Calu3 (cell line): ENCODE data around the gene ZNF101. TPM values are rescaled to one million over a fixed set of nuclear protein-coding genes. Genes with fewer than 3 reads are reported as not detected.
A peak's percentile ranks its signal among the peaks of the same experiment; 100 is the strongest.
"Not testable (repeated sequence)": the region's sequence is repeated elsewhere in the genome, so short reads cannot be mapped to it uniquely, and the experiment has no call there.

Experiments used
- BruUV-seq: library from RNA; stranded (reverse); fragments of 400-500 nt; replicated peaks from 2 replicates; lab custom pipeline; 2021; lab: Mats Ljungman, UMichigan
- CTCF ChIA-PET: fragments of 300-600 bp; sonication (Branson Sonifier 250); formaldehyde crosslinking; loops from one replicate; lab custom pipeline; 2022; ENCODE audit warnings: antibody characterized with exemption; lab: Charles Lee
- DNase-seq: peaks from one replicate; pipeline ENCODE4 v3.0.0; 2022
- H3K27ac Mint-ChIP-seq: one replicate; pipeline ENCODE4 v1.8.0; 2022; ENCODE audit warnings: mixed read lengths; ENCODE audit not compliant: unreplicated experiment
- H3K27me3 Mint-ChIP-seq: one replicate; pipeline ENCODE4 v1.8.0; 2022; ENCODE audit warnings: mixed read lengths; ENCODE audit not compliant: unreplicated experiment
- H3K36me3 Mint-ChIP-seq: one replicate; pipeline ENCODE4 v1.8.0; 2022; ENCODE audit warnings: mild to moderate bottlenecking, moderate library complexity, mixed read lengths; ENCODE audit not compliant: insufficient read depth, unreplicated experiment
- H3K4me1 Mint-ChIP-seq: one replicate; pipeline ENCODE4 v1.8.0; 2022; ENCODE audit warnings: mild to moderate bottlenecking, low read depth, mixed read lengths; ENCODE audit not compliant: unreplicated experiment
- H3K4me3 Mint-ChIP-seq: one replicate; pipeline ENCODE4 v1.8.0; 2022; ENCODE audit warnings: mild to moderate bottlenecking, low read depth, moderate library complexity, mixed read lengths; ENCODE audit not compliant: unreplicated experiment
- H3K9me3 Mint-ChIP-seq: one replicate; pipeline ENCODE4 v1.8.0; 2022; ENCODE audit warnings: low read depth, mixed read lengths; ENCODE audit not compliant: unreplicated experiment
- CTCF ChIP-seq: fragments of 200-600 bp; IDR thresholded peaks from one replicate; pipeline ENCODE4 v1.8.0; 2022; ENCODE audit warnings: antibody characterized with exemption; ENCODE audit not compliant: unreplicated experiment
- intact Hi-C: fragments of 100-400 bp; cut with micrococcal nuclease; formaldehyde crosslinking; loops from one replicate; pipeline ENCODE4 v1.10.0; 2022; ENCODE audit not compliant: unreplicated experiment
- total RNA-seq: library from RNA; stranded (reverse); gene quantifications from 2 replicates; pipeline ENCODE4 v1.2.3, GENCODE V29; 2022

The ZNF101 gene
- total RNA-seq, 1 experiment from 2014 or later = 8.3 TPM

- H3K4me3 Mint-ChIP-seq = peak overlapping the region; percentile 96
- intact Hi-C loops = no loop called here
- BruUV-seq = no TSS peak
Observed at GRCh38 chr19:19662871-19663255, 5.8 kb upstream of the ZNF101 start.

GRCh38 chr19:19663256-19664120 lies 5.2 kb upstream of the ZNF101 start, which contains the start of gene ATP13A1:
TSS of gene ATP13A1 (minus strand) at chr19:19663676. CDS start at chr19:19663666, 10 bp downstream.
- CTCF ChIA-PET = interaction anchor here (0.6 to 1.0 kb wide), 7 partner anchors 14 to 676 kb away, joined by 3 to 7 read pairs (median 4); partner anchors contain the start of gene ZNF506
- H3K27ac Mint-ChIP-seq = peak within 1 kb of the TSS; percentile 84
- peak; percentile 86 for DNase-seq
- H3K27me3 Mint-ChIP-seq = no peaks in the 10 kb centered on the region
- no TSS peak for BruUV-seq
- peak within 1 kb of the TSS; percentile 96 for H3K4me3 Mint-ChIP-seq
- no peaks in the 10 kb centered on the region for H3K9me3 Mint-ChIP-seq
- peaks cover 40% of the 10 kb centered on the region for H3K36me3 Mint-ChIP-seq
- H3K4me1 Mint-ChIP-seq = peaks cover 18% of the 10 kb centered on the region
- intact Hi-C loops = no loop called here
- no peak for TF ChIP-seq CTCF

More at GRCh38 chr19:19662871-19663255, 5.8 kb upstream of the ZNF101 start:
- no peak for DNase-seq
- TF ChIP-seq CTCF = no peak
- Mint-ChIP-seq H3K27me3 (no peaks in the 10 kb centered on the region), H3K4me1 (peaks cover 18% of the 10 kb centered on the region), H3K9me3 (no peaks in the 10 kb centered on the region), H3K27ac (peak overlapping the region; percentile 84), H3K36me3 (peaks cover 33% of the 10 kb centered on the region)
- CTCF ChIA-PET = no interaction called here

DNA sequence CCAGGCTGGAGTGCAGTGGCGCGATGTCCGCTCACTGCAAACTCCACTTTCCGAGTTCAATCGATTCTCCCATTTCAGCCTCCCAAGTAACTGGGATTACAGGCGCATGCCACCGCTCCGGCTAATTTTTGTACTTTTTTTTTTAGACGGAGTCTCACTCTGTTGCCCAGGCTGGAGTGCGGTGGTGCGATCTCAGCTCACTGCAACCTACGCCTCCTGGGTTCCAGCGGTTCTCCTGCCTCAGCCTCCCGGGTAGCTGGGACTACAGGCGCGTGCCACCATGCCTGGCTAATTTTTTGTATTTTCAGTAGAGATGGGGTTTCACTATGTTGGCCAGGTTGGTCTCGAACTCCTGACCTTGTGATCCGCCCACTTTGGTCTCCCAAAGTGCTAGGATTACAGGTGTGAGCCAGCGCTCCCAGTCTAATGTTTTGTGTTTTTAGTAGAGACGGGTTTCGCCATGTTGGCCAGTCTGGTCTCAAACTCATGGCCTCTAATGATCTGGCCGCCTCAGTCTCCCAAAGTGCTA lies 3.2 kb upstream of the ZNF101 start:
- CTCF ChIA-PET, DNase-seq, BruUV-seq, H3K27ac Mint-ChIP-seq, H3K27me3 Mint-ChIP-seq, intact Hi-C loops, H3K4me3 Mint-ChIP-seq, H3K9me3 Mint-ChIP-seq: not testable (repeated sequence)
- Mint-ChIP-seq H3K36me3 (peaks cover 55% of the 10 kb centered on the region), H3K4me1 (peaks cover 18% of the 10 kb centered on the region)

GRCh38 chr19:19670070-19670551 lies 1.5 kb downstream of the ZNF101 start:
- Mint-ChIP-seq H3K36me3 (peaks cover 32% of the 10 kb centered on the region), H3K4me1 (no peaks in the 10 kb centered on the region), H3K27me3 (no peaks in the 10 kb centered on the region), H3K9me3 (no peaks in the 10 kb centered on the region), H3K27ac (no peak overlapping the region), H3K4me3 (peak overlapping the region; percentile 72)
- no peak for TF ChIP-seq CTCF
- intact Hi-C loops = no loop called here
- BruUV-seq = no TSS peak
- CTCF ChIA-PET = no interaction called here
- DNase-seq = no peak
